Activated CD4-positive, alpha-beta memory T cell treated with anti-CD3 and anti-CD28 coated beads, Interleukin-2, amount 10 ng/mL, durations not matched to agents 7 days and 5 days (primary cell): Measurements from ENCODE around the gene NUP85. TPM values are rescaled to one million over a fixed set of nuclear protein-coding genes. Genes with fewer than 3 reads are reported as not detected.
"Not testable (repeated sequence)": the region's sequence is repeated elsewhere in the genome, so short reads cannot be mapped to it uniquely, and the experiment has no call there.

Source experiments
- CTCF ChIA-PET: fragments of 350-600 bp; sonication (Branson Sonifier 250); formaldehyde crosslinking; loops from one replicate; lab custom pipeline; 2021; ENCODE audit warnings: antibody characterized with exemption, inconsistent platforms; lab: Charles Lee
- POLR2A ChIA-PET: fragments of 350-600 bp; sonication (Branson Sonifier 250); formaldehyde crosslinking; loops from one replicate; lab custom pipeline; 2021; ENCODE audit warnings: antibody characterized with exemption; lab: Charles Lee
- DNase-seq: peaks from one replicate; pipeline ENCODE4 v3.0.0-alpha.2; 2020
- H3K27ac Mint-ChIP-seq: one replicate; pipeline ENCODE4 v1.8.0; 2021; ENCODE audit warnings: mild to moderate bottlenecking, mixed read lengths
- H3K27me3 Mint-ChIP-seq: one replicate; pipeline ENCODE4 v1.8.0; 2021; ENCODE audit warnings: mixed read lengths
- H3K36me3 Mint-ChIP-seq: one replicate; pipeline ENCODE4 v1.8.0; 2021; ENCODE audit warnings: low read depth, mixed read lengths
- H3K4me1 Mint-ChIP-seq: one replicate; pipeline ENCODE4 v1.8.0; 2021; ENCODE audit warnings: mixed read lengths
- H3K4me3 Mint-ChIP-seq: one replicate; pipeline ENCODE4 v1.8.0; 2021; ENCODE audit warnings: mild to moderate bottlenecking, mixed read lengths
- H3K9me3 Mint-ChIP-seq: one replicate; pipeline ENCODE4 v1.8.0; 2021; ENCODE audit warnings: mixed read lengths
- total RNA-seq, 2 experiments: library from RNA; stranded (reverse); gene quantifications; one replicate each; pipeline ENCODE4 v1.2.3, GENCODE V29; 2021

Gene NUP85
- total RNA-seq, 2 experiments from 2014 or later, result 109 to 116 TPM

DNA sequence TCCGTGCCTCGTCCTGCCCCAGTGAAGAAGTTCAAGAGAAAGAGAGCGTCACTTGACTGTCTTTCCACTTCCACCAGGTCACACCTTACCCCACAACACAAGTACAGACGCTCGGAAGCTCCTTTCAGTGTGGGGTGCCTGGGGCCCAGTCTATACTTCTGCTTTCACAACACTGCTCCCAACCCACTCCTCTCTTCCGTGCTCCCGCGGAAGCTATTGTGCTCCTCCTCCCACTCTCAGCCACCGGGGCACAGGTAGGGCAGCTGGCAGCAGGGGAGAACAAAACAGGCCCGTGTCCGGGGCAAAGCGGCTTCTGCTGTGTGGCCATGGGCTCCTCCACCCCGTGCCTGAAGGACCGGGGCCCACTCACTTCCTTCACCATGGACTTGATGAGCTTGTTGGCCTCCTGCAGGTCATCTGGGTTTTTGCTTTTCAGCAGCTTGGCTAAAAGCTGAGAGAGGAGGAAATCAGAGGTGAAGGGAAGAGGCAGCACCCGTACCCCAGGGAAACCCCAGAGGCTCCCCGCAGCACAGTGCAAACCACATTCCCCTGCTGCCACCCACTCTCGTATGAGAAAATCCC, 37.1 kb downstream of the NUP85 start:
- no peaks in the 10 kb centered on the region for H3K27me3 Mint-ChIP-seq
- H3K27ac Mint-ChIP-seq, result peak overlapping the region; percentile 94
- H3K4me3 Mint-ChIP-seq, result peak overlapping the region; percentile 25
- DNase-seq, result peak; percentile 54
- POLR2A ChIA-PET, result interaction anchor here (1.0 to 8.8 kb wide), 8 partner anchors 13 to 60 kb away, joined by 3 to 96 read pairs (median 7); partner anchors contain the start of genes GGA3, MIF4GD, MRPS7 and NUP85
- H3K4me1 Mint-ChIP-seq, result peaks cover 54% of the 10 kb centered on the region
- no peaks in the 10 kb centered on the region for H3K9me3 Mint-ChIP-seq
- peaks cover 81% of the 10 kb centered on the region for H3K36me3 Mint-ChIP-seq
- CTCF ChIA-PET, result interaction anchor here (0.9 to 3.8 kb wide), 8 partner anchors 9 to 281 kb away, joined by 3 to 23 read pairs (median 3); partner anchors contain the start of genes GGA3, MIF4GD, MRPS7 and NUP85

- H3K4me1 Mint-ChIP-seq, result peaks cover 47% of the 10 kb centered on the region
- no peak overlapping the region for H3K27ac Mint-ChIP-seq
- CTCF ChIA-PET, result interaction anchor here (0.5 to 2.9 kb wide), 3 partner anchors 16 to 176 kb away, joined by 3 to 11 read pairs (median 4); partner anchors contain the start of genes GGA3, MIF4GD and MRPS7
- no peak for DNase-seq
- no peak overlapping the region for H3K4me3 Mint-ChIP-seq
- peaks cover 71% of the 10 kb centered on the region for H3K36me3 Mint-ChIP-seq
- no peaks in the 10 kb centered on the region for H3K9me3 Mint-ChIP-seq
- no peaks in the 10 kb centered on the region for H3K27me3 Mint-ChIP-seq
- POLR2A ChIA-PET, result interaction anchor here (1.1 to 8.8 kb wide), 3 partner anchors 17 to 130 kb away, joined by 3 to 96 read pairs (median 6); partner anchors contain the start of genes GGA3, MRPS7 and NUP85
Measured at GRCh38 chr17:75244133-75244866, 38.8 kb downstream of the NUP85 start.

- Mint-ChIP-seq H3K4me1 (peaks cover 54% of the 10 kb centered on the region), H3K27ac (no peak overlapping the region), H3K9me3 (no peaks in the 10 kb centered on the region), H3K4me3 (no peak overlapping the region), H3K36me3 (peaks cover 71% of the 10 kb centered on the region), H3K27me3 (no peaks in the 10 kb centered on the region)
- CTCF ChIA-PET, result interaction anchor here (0.8 to 2.9 kb wide), 2 partner anchors 16 to 26 kb away, joined by 4 to 11 read pairs; partner anchors contain the start of genes GGA3, MIF4GD and MRPS7
- DNase-seq, result no peak
- POLR2A ChIA-PET, result interaction anchor here (1.1 to 8.8 kb wide), 3 partner anchors 16 to 131 kb away, joined by 3 to 96 read pairs (median 6); partner anchors contain the start of genes GGA3, MRPS7 and NUP85
Measured at GRCh38 chr17:75245011-75245410, 39.5 kb downstream of the NUP85 start.

DNA sequence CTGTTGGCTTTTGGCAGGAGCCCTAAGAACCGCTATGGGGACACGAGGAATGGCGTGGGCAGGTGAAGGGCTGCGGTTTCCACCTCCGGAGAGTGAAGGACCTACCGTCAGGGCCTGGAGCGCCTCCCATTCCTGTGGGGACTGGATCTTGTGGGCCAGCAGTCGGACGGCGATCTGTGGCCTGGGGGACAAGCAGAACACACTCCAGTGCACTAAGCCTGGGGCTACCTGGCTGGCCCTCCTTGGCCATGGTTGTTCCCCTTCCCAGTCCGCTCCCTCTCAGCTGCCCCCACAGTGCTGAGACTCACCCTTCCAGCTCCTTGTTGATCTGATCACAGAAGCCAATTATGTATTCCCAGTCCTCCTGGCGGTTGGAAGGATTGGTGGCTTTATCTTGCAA, 40.9 kb downstream of the NUP85 start:
- Mint-ChIP-seq H3K36me3 (peaks cover 62% of the 10 kb centered on the region), H3K4me1 (peaks cover 55% of the 10 kb centered on the region), H3K27me3 (no peaks in the 10 kb centered on the region), H3K4me3 (no peak overlapping the region), H3K9me3 (no peaks in the 10 kb centered on the region), H3K27ac (no peak overlapping the region)
- POLR2A ChIA-PET, result interaction anchor here (0.8 to 2.4 kb wide), 2 partner anchors 24 to 92 kb away, joined by 3 to 9 read pairs; partner anchors contain the start of genes JPT1 and MIF4GD
- no peak for DNase-seq
- CTCF ChIA-PET, result interaction anchor here (0.6 to 1.0 kb wide), 4 partner anchors 15 to 164 kb away, joined by 3 to 4 read pairs (median 3); no protein-coding TSS in a partner anchor

DNA sequence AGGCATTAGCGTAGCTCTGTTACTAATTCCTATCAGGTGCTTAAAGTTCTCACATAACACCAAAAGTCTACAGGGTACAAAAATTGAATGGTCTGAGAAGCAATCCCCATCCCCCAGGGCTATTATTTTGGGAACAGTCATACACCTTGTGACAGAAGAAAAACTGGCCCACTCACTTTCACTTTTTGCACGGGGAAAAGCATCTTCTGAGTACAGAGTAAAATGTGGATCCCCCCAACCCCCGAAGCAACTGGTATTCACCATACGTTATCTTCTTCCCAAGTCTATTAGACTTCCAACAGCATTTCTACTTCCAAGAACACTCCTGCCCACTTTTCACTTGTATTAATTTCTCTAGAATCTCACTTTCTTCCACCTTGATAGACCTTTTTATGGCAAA, 44.1 kb downstream of the NUP85 start:
- peaks cover 42% of the 10 kb centered on the region for H3K4me1 Mint-ChIP-seq
- H3K27ac Mint-ChIP-seq, result peak overlapping the region; percentile 86
- H3K9me3 Mint-ChIP-seq, result no peaks in the 10 kb centered on the region
- ChIA-PET CTCF (interaction anchor here (1.2 to 3.9 kb wide), 7 partner anchors 9 to 163 kb away, joined by 3 to 35 read pairs (median 7); partner anchors contain the start of genes GGA3, MIF4GD and MRPS7), POLR2A (interaction anchor here (1.1 to 5.4 kb wide), 8 partner anchors 10 to 95 kb away, joined by 3 to 81 read pairs (median 7); partner anchors contain the start of genes GGA3, JPT1, MIF4GD and MRPS7)
- H3K36me3 Mint-ChIP-seq, result peaks cover 32% of the 10 kb centered on the region
- DNase-seq, result no peak
- H3K27me3 Mint-ChIP-seq, result no peaks in the 10 kb centered on the region
- H3K4me3 Mint-ChIP-seq, result peak overlapping the region; percentile 73

- CTCF ChIA-PET, result interaction anchor here (0.6 to 3.9 kb wide), 10 partner anchors 10 to 199 kb away, joined by 3 to 35 read pairs (median 4); partner anchors contain the start of genes GGA3, MIF4GD and MRPS7
- Mint-ChIP-seq H3K9me3 (no peaks in the 10 kb centered on the region), H3K27ac (peak overlapping the region; percentile 86), H3K36me3 (peaks cover 29% of the 10 kb centered on the region), H3K4me3 (peak overlapping the region; percentile 73), H3K4me1 (peaks cover 40% of the 10 kb centered on the region), H3K27me3 (no peaks in the 10 kb centered on the region)
- POLR2A ChIA-PET, result interaction anchor here (0.7 to 5.4 kb wide), 11 partner anchors 10 to 206 kb away, joined by 3 to 81 read pairs (median 5); partner anchors contain the start of genes GGA3, JPT1, MIF4GD and MRPS7
- peak; percentile 77 for DNase-seq
Measured at GRCh38 chr17:75250009-75250471, 44.6 kb downstream of the NUP85 start.

DNA sequence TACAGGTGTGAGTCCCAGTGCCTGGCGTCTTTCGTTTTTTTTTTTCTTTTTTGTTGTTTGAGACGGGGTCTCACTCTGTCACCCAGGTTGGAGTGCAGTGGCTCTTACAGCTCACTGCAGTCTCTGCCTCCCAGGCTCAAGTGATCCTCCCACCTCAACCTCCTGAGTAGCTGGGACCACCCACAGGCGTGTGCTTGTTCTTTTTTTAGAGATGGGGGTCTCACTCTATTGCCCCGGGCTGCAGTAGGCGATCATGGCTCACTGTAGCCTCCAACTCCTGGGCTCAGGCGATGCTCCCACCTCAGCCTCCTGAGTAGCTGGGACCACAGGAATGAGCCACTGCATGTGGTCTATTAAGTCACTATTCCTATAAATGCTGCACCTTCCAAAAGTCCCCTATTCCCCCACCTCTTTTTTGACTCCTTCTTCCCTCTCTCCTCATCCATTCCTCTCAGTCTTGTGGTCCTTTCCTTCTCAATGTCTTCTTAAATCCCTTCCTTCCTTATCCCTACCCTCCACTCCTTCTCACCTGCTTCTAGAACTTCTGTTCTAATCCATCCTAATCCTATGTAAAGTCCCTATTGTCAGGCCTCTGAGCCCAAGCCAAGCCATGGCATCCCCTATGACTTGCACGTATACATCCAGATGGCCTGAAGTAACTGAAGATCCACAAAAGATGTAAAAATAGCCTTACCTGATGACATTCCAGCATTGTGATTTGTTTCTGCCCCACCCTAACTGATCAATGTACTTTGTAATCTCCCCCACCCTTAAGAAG, 46.7 kb downstream of the NUP85 start:
- Mint-ChIP-seq H3K9me3 (no peaks in the 10 kb centered on the region), H3K36me3 (peaks cover 11% of the 10 kb centered on the region), H3K27me3 (no peaks in the 10 kb centered on the region), H3K27ac (peak overlapping the region; percentile 32), H3K4me1 (peaks cover 44% of the 10 kb centered on the region), H3K4me3 (no peak overlapping the region)
- no peak for DNase-seq
- CTCF ChIA-PET, result interaction anchor here (0.8 to 3.9 kb wide), 4 partner anchors 8 to 18 kb away, joined by 3 to 35 read pairs (median 4); partner anchors contain the start of genes GGA3, MIF4GD and MRPS7
- POLR2A ChIA-PET, result interaction anchor here (1.2 to 5.4 kb wide), 3 partner anchors 8 to 18 kb away, joined by 4 to 81 read pairs (median 27); partner anchors contain the start of genes GGA3, MIF4GD and MRPS7

GRCh38 chr17:75255954-75256698, 50.6 kb downstream of the NUP85 start:
- H3K9me3 Mint-ChIP-seq, H3K27me3 Mint-ChIP-seq, H3K27ac Mint-ChIP-seq, CTCF ChIA-PET, POLR2A ChIA-PET, DNase-seq, H3K4me3 Mint-ChIP-seq: not testable (repeated sequence)
- H3K4me1 Mint-ChIP-seq, result peaks cover 57% of the 10 kb centered on the region
- peaks cover 14% of the 10 kb centered on the region for H3K36me3 Mint-ChIP-seq

DNA sequence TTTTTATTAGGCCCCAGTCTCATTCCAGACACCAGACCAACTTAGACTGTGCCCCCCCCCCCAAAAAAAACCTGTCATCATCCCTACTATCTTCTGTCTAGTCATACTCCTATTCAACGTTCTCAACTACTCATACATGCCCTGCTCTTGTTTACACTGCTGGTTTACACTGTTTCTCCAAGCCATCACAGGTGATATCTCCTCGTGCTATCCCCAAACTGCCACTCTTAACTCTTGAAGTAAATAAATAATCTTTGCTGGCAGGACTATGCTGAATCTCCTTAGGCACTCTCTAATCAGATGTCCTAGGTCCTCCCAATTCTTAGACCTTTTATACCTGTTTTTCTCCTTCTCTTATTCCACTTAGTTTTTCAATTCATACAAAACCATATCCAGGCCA, 51.7 kb downstream of the NUP85 start:
- H3K4me3 Mint-ChIP-seq, H3K27me3 Mint-ChIP-seq, DNase-seq, H3K27ac Mint-ChIP-seq, CTCF ChIA-PET, POLR2A ChIA-PET, H3K9me3 Mint-ChIP-seq: not testable (repeated sequence)
- Mint-ChIP-seq H3K4me1 (peaks cover 57% of the 10 kb centered on the region), H3K36me3 (peaks cover 18% of the 10 kb centered on the region)

DNA sequence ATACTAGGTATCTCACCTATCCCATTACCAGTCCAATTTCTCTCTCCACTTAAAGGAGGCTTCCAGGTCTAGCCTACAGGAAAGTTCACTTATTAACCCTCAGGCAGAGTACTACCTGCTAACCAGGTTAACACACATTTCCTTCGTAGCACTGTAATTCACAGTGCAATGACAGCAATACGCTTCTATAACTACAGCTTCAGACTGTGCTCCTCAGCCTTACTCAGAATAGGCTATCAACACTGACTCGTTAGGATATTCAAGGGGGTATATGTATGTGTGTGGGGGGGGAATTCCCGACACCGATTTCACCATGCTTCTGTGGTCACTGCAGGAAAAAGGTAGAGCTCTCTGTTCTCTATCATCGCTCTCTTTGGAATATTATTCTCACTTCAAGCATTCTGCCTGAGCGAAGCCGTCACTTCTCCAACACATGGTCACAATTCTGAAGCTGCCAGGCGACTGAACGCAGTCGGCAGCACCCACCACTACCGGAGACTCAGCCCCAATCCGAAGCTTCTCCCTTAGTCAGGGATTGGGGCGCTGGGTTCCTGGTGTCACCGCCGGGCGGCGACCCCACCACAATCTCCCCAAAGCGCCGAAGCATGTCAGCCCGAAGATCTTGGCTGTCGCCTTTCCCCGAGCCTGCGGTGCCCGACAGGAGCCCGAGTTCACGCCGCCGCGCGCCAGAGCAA, 55.3 kb downstream of the NUP85 start:
- no peaks in the 10 kb centered on the region for H3K9me3 Mint-ChIP-seq
- no peaks in the 10 kb centered on the region for H3K27me3 Mint-ChIP-seq
- H3K4me3 Mint-ChIP-seq, result peak overlapping the region; percentile 96
- H3K27ac Mint-ChIP-seq, result peak overlapping the region; percentile 99
- no peak for DNase-seq
- H3K36me3 Mint-ChIP-seq, result peaks cover 30% of the 10 kb centered on the region
- H3K4me1 Mint-ChIP-seq, result peaks cover 55% of the 10 kb centered on the region
- POLR2A ChIA-PET, result interaction anchor here (0.6 to 4.8 kb wide), 37 partner anchors 10 to 523 kb away, joined by 3 to 183 read pairs (median 5); partner anchors contain the start of genes GRB2, JPT1, MIF4GD and NUP85
- CTCF ChIA-PET, result interaction anchor here (0.5 to 5.3 kb wide), 18 partner anchors 9 to 645 kb away, joined by 3 to 121 read pairs (median 6); partner anchors contain the start of genes MIF4GD, MRPL58, SLC25A19 and TMEM94
